Muscle layer of colon (tissue), 2 donors: ENCODE measurements around the gene BDKRB2.

ENCODE experiments used
- H3K27ac ChIP-seq: one replicate; pipeline ENCODE4 v1.7.0; 2013; ENCODE audit warnings: low read depth, mild to moderate bottlenecking, low read length, moderate library complexity
- H3K27me3 ChIP-seq, 2 donors: one replicate each; pipeline ENCODE4 v1.7.0; 2013; ENCODE audit warnings: low read length in 2 of 2, mild to moderate bottlenecking in 2 of 2; ENCODE audit not compliant: insufficient read depth in 2 of 2, control insufficient read depth in 1 of 2
- H3K36me3 ChIP-seq: one replicate; pipeline ENCODE4 v1.7.0; 2013; ENCODE audit warnings: mild to moderate bottlenecking, low read length; ENCODE audit not compliant: insufficient read depth
- H3K4me1 ChIP-seq: one replicate; pipeline ENCODE4 v1.7.0; 2013; ENCODE audit warnings: mild to moderate bottlenecking, low read length; ENCODE audit not compliant: insufficient read depth
- H3K4me3 ChIP-seq, 2 donors: one replicate each; pipeline ENCODE4 v1.7.0; 2013; ENCODE audit warnings: low read length in 2 of 2, low read depth in 1 of 2, mild to moderate bottlenecking in 1 of 2, moderate library complexity in 1 of 2
- H3K9ac ChIP-seq: one replicate; pipeline ENCODE4 v1.7.0; 2013; ENCODE audit warnings: low read length
- H3K9me3 ChIP-seq: one replicate; pipeline ENCODE4 v1.7.0; 2013; ENCODE audit warnings: mild to moderate bottlenecking, low read length
- donor health status: abdominal sarcoma.
- donor health status: Adenocarcinoma of cecum.

The BDKRB2 gene

DNA sequence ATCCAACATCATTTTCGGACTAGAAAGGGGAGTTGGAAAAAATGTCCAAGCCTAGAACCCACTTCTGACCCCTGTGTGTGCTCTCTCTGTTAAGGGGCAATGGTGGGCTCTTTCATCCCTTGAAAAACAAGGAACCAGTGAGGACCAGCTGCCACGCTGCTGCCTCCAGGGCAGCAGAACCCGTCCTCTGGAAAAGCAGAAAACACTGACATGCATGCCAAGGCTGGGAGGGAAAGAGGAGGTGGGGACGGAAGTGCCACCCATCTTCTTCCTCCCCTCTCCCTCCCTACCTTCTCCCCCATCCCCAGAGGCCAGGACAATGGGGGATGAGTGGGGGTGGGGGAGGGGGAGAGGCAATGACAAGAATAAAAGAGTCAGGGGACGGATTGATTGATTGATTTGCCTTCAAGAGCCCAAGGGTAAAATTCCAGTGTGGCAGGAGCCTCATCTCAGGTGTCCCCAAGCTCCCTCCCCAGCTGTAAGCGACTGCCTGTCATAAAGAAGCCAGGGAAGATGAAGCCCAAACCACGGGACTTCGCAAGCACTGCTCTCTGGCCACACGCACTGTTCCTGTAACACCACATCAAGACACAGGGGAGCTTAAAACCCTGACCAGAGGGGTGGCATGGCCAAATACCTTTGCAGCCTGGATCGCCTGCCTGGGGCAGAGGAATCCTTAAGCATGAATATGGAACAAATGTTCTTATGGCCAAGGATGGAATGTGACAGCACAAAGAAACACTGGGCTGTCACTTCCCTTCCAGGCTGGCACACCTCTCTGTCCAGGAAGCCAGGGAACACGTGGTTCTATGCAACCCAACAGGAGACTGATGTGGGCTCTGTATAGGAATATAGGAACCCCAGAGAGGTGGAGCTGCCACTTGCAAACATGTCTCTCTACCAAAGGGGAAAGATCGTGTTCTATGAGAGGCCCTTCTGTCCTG is 38.9 kb upstream of the BDKRB2 start:
- H3K9ac ChIP-seq = no peak overlapping the region
- H3K9me3 ChIP-seq = no peaks in the 10 kb centered on the region
- H3K4me1 ChIP-seq = peaks cover under 1% of the 10 kb centered on the region
- no peaks in the 10 kb centered on the region for H3K27me3 ChIP-seq
- H3K36me3 ChIP-seq = no peaks in the 10 kb centered on the region
- H3K27ac ChIP-seq = no peak overlapping the region
- no peak overlapping the region for H3K4me3 ChIP-seq

DNA sequence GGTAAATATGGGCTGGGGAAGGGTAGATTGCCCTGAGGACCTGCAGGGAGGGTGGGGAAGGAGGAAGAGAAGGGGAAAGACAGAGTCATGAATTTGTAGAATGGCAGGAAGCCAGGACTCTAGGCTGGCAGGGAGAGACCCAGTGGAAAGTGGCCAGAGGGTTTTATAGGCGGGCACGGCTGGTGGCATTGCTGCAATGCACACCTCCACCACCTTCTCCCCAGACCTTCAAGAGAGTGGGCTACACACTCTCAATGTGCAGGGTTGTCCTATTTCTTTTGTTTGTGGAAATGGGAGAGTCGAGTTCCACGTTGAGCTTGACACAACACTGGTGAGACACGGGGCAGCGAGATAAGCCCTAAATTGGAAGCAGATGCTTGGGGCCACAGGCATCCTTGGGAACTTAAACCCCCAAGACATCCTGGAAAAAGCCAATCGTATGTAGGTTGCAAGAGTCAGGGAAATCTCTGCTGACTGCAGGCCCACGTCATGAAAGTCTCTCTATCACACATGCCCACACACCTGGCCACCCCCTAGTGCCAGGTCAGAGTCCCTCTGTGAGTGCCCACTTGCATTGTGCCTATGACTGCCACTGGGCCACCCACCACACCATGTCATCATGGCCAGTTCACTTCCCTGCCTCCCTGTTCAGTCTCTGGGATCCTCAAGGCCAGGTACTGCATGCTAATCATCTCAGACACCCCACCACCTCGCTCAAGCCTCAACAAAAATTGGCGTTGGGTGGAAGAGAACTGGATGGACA is 38.0 kb upstream of the BDKRB2 start:
- Histone ChIP-seq H3K27ac (no peak overlapping the region), H3K4me1 (no peaks in the 10 kb centered on the region), H3K27me3 (no peaks in the 10 kb centered on the region), H3K4me3 (no peak overlapping the region), H3K9me3 (no peaks in the 10 kb centered on the region), H3K9ac (no peak overlapping the region), H3K36me3 (no peaks in the 10 kb centered on the region)

DNA sequence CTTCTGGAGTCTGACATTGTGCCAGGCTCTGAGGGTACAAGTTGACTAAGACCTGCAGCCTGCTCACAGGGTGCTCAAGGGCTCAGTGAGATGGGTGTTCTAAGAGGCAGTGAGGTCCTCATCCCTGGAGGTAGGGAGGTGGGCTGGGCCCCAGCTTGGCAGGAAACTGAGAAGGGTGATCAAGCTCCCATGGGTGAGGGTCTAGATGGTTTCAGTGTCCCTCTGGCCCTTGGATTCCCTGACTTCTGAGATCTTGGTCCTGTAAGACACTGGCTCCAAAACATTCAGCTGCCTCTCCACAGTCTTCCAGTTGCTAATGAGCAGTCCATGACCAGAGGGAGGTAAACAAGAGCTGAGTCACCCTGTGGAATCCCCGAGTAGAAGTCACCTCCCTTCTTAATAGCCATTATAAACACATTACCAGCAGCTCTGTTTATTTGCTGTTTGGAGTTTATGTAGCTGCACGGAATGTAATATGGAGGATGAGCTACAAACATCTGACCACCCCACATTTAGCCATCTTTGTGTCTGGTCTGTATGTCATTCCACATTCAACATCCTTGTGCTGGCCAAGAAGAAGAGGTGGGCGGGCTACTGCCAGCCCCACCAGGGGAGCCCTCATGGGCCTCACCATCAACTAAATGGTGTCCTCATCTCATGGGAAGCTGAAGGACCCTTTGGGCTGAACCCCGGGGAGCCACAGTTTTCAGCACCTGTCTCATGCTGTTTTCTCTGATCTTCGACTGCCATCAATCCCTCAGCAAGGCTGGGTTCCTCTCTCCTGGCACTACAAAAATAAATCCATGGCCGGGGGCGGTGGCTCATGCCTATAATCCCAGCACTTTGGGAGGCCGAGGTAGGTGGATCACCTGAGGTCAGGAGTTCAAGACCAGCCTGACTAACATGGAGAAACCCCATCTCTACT is 37.2 kb upstream of the BDKRB2 start:
- H3K4me1 ChIP-seq = no peaks in the 10 kb centered on the region
- H3K27ac ChIP-seq = no peak overlapping the region
- H3K4me3 ChIP-seq = no peak overlapping the region
- H3K9me3 ChIP-seq = no peaks in the 10 kb centered on the region
- H3K36me3 ChIP-seq = no peaks in the 10 kb centered on the region
- no peak overlapping the region for H3K9ac ChIP-seq
- H3K27me3 ChIP-seq = no peaks in the 10 kb centered on the region

DNA sequence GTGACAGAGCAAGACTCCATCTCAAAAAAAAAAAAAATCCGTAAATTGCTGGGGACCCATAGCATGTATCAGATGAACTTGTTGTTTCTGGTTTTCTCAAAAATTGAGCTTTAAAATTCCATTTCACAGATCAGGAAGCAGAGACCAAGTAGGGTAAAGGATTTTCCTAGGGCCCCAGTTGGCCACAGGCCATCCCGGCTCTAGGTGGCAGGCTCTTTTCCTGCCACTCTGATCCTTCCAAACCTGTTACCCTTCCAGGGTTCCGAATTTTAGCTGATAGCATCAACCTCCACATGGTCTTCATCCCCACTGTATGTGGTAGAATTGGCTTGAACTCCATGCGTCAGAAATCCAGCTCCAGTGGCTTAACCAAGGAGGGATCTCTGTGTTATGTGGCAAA is 36.1 kb upstream of the BDKRB2 start:
- no peaks in the 10 kb centered on the region for H3K9me3 ChIP-seq
- H3K4me3 ChIP-seq = no peak overlapping the region
- no peak overlapping the region for H3K27ac ChIP-seq
- H3K9ac ChIP-seq = no peak overlapping the region
- no peaks in the 10 kb centered on the region for H3K4me1 ChIP-seq
- no peaks in the 10 kb centered on the region for H3K36me3 ChIP-seq
- no peaks in the 10 kb centered on the region for H3K27me3 ChIP-seq

DNA sequence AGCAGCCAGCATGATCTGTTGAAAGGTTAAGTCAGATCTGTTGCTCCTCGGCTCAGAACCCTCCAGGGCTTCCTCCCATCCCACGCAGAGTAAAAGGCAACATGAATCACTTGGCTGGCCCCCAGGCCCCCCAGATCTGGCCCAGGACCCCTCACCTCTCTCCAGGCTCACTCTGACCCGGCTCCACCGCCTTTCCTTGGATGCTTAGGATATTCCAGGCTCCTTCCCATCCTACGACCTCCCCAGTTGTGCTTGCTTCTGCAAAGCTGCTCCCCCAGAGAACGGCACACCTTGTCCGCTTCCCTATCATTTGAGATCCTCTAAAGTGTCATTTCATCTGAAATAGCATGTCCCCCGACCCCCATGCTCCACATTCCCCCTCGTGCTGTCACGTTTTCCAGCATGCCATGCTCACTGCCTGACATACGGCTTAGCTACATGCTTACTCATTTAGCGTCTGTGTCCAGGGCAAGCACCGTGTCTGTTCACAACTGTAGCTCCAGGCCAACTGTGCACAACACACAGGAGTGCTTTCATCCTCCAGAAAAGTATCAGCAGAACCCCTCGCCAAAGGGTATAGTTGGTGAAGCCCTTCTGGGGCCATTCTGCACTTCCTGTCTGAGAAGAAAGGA is 33.6 kb upstream of the BDKRB2 start:
- H3K9ac ChIP-seq = no peak overlapping the region
- no peak overlapping the region for H3K27ac ChIP-seq
- H3K4me3 ChIP-seq = no peak overlapping the region
- H3K27me3 ChIP-seq = no peaks in the 10 kb centered on the region
- H3K4me1 ChIP-seq = no peaks in the 10 kb centered on the region
- no peaks in the 10 kb centered on the region for H3K9me3 ChIP-seq
- H3K36me3 ChIP-seq = no peaks in the 10 kb centered on the region

- H3K9me3 ChIP-seq = no peaks in the 10 kb centered on the region
- no peaks in the 10 kb centered on the region for H3K27me3 ChIP-seq
- no peaks in the 10 kb centered on the region for H3K36me3 ChIP-seq
- no peak overlapping the region for H3K4me3 ChIP-seq
- H3K4me1 ChIP-seq = peaks cover 21% of the 10 kb centered on the region
- H3K9ac ChIP-seq = no peak overlapping the region
- no peak overlapping the region for H3K27ac ChIP-seq
These were observed 30.8 kb upstream of the BDKRB2 start for GRCh38 chr14:96173636-96174475.

DNA sequence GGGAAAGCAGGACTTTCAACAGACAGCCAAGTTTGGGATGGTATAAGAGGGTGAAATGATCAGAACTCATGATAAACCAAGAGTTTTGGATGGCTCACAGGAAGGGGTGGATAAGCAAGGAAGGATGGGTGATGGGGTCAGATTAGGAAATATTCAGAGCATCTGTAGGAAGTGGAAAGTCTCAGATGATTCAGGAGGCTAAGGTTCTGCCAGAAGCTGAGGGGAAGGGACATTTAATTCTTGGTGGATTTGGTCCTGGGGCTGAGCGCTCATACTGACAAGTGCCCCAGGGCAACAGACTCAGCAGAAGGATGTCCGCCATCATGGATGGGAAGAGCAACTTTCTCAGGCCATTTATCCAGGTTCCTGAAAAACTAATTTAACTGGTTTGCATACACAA is 28.4 kb upstream of the BDKRB2 start:
- H3K4me1 ChIP-seq = peaks cover 23% of the 10 kb centered on the region
- H3K9ac ChIP-seq = no peak overlapping the region
- H3K9me3 ChIP-seq = no peaks in the 10 kb centered on the region
- no peak overlapping the region for H3K27ac ChIP-seq
- H3K27me3 ChIP-seq = no peaks in the 10 kb centered on the region
- H3K36me3 ChIP-seq = no peaks in the 10 kb centered on the region
- H3K4me3 ChIP-seq = no peak overlapping the region

DNA sequence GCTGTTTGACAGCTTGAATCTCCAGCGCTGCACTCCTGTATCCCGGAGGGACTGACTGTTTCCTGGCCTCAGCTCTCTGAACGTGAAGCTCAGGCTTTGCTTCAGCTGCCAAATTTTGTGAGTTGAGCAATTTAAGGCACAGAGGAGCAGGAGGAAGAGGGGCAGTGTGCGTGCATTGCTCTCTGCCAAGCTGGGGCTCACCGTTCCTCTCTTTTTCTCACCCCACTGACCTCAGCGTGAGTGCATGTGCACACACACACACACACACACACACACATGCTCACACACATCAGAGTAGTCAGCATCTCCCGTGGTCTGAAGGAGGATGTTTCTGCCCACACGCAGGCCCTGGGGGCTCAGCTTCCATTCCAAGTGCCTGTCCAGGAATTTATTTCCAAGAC is 27.8 kb upstream of the BDKRB2 start:
- H3K27me3 ChIP-seq = no peaks in the 10 kb centered on the region
- H3K4me1 ChIP-seq = peaks cover 23% of the 10 kb centered on the region
- H3K9me3 ChIP-seq = no peaks in the 10 kb centered on the region
- no peaks in the 10 kb centered on the region for H3K36me3 ChIP-seq
- H3K4me3 ChIP-seq = no peak overlapping the region
- no peak overlapping the region for H3K27ac ChIP-seq
- H3K9ac ChIP-seq = no peak overlapping the region

DNA sequence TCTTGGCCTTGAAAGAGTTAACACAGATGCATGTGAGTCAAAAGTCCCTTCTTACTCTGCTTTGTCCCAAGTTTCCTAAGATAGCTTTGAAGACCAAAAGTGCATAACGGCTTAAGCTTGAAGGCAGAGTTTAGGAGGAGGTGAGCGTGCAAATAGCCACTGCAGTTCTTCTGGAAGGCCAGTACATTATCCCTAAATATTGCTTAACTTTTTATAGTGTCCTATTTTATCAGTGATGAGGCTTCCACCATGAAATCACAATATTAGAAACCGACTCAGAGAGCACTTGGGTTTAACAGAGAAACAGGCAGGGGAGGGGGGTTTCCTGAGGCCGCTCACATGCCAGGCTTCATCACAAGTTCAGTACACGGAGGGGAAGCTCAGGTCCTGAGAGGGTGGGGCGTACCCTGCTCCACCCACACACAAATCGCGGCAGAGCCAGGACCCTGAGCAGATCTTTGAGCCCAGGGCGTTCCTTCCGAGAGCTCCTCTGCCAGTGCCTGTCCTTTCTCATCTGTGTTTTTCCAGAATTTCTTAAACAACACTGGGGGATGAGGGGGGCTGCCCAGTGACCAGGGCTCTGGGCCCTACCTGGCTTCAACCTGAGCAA is 26.8 kb upstream of the BDKRB2 start:
- Histone ChIP-seq H3K9ac (no peak overlapping the region), H3K4me1 (peaks cover 23% of the 10 kb centered on the region), H3K4me3 (no peak overlapping the region), H3K27me3 (no peaks in the 10 kb centered on the region), H3K27ac (no peak overlapping the region), H3K36me3 (no peaks in the 10 kb centered on the region), H3K9me3 (no peaks in the 10 kb centered on the region)
